Chondrocyte (in vitro differentiated cells): ENCODE results near the gene RTN4RL2. TPM values are rescaled to one million over a fixed set of nuclear protein-coding genes. Genes with fewer than 3 reads are reported as not detected.

Experiments
- DNase-seq: peaks from one replicate; pipeline ENCODE4 v3.0.0; 2021; ENCODE audit warnings: mixed read lengths, low spot score
- H3K27ac Mint-ChIP-seq: one replicate; pipeline ENCODE4 v1.8.0; 2021; ENCODE audit warnings: mild to moderate bottlenecking, moderate library complexity, mixed read lengths; ENCODE audit not compliant: unreplicated experiment
- H3K27me3 Mint-ChIP-seq: 2 replicates; pipeline ENCODE4 v1.8.0; 2021; ENCODE audit warnings: low read depth, mixed read lengths
- H3K36me3 Mint-ChIP-seq: 2 replicates; pipeline ENCODE4 v1.8.0; 2021; ENCODE audit warnings: low read depth, mixed read lengths
- H3K4me1 Mint-ChIP-seq: 2 replicates; pipeline ENCODE4 v1.8.0; 2021; ENCODE audit warnings: low read depth, mild to moderate bottlenecking, mixed read lengths
- H3K4me3 Mint-ChIP-seq: one replicate; pipeline ENCODE4 v1.8.0; 2021; ENCODE audit warnings: mild to moderate bottlenecking, moderate library complexity, mixed read lengths; ENCODE audit not compliant: unreplicated experiment
- H3K9me3 Mint-ChIP-seq: 2 replicates; pipeline ENCODE4 v1.8.0; 2021; ENCODE audit warnings: low read depth, mixed read lengths
- CTCF ChIP-seq: fragments of 200-600 bp; sonication (generic); IDR thresholded peaks from 2 replicates; pipeline ENCODE4 v1.5.0; 2021; ENCODE audit warnings: antibody characterized with exemption, mild to moderate bottlenecking, moderate library complexity
- long read RNA-seq: library from polyadenylated mRNA; stranded (forward); transcript quantifications from one replicate; pipeline ENCODE4 v2.0.0, GENCODE V29; 2021
- total RNA-seq: library from RNA; stranded (reverse); gene quantifications from 3 replicates; pipeline ENCODE4 v1.2.1, GENCODE V29; 2021

RTN4RL2 gene
- total RNA-seq = 0.31 to 0.57 TPM in 2 of 3 replicates, not detected in the other
- long read RNA-seq = 0 reads

GRCh38 chr11:57460022-57460757, at the start of gene RTN4RL2:
RTN4RL2 (plus strand) TSS chr11:57460528; CDS start chr11:57460866, 338 bp downstream.
- Mint-ChIP-seq H3K36me3 (no peaks in the 10 kb centered on the region), H3K27me3 (peaks cover 50% of the 10 kb centered on the region), H3K9me3 (no peaks in the 10 kb centered on the region), H3K4me1 (peaks cover 24% of the 10 kb centered on the region), H3K4me3 (peak within 1 kb of the TSS; percentile 63), H3K27ac (peak within 1 kb of the TSS; percentile 37)
- TF ChIP-seq CTCF = peak; percentile 56
- no peak for DNase-seq

- peaks cover 28% of the 10 kb centered on the region for H3K36me3 Mint-ChIP-seq
Measured at GRCh38 chr11:57413681-57414080, 46.6 kb upstream of the RTN4RL2 start.

GRCh38 chr11:57414612-57415212, 45.6 kb upstream of the RTN4RL2 start:
- no peaks in the 10 kb centered on the region for H3K27me3 Mint-ChIP-seq
- no peaks in the 10 kb centered on the region for H3K9me3 Mint-ChIP-seq
- H3K4me3 Mint-ChIP-seq = no peak overlapping the region
- no peak for TF ChIP-seq CTCF
- no peak overlapping the region for H3K27ac Mint-ChIP-seq
- peaks cover 28% of the 10 kb centered on the region for H3K36me3 Mint-ChIP-seq
- DNase-seq = no peak
- H3K4me1 Mint-ChIP-seq = peaks cover 4% of the 10 kb centered on the region

More at GRCh38 chr11:57413681-57414080, 46.6 kb upstream of the RTN4RL2 start:
- Mint-ChIP-seq H3K9me3 (no peaks in the 10 kb centered on the region), H3K4me3 (no peak overlapping the region), H3K27ac (no peak overlapping the region), H3K27me3 (no peaks in the 10 kb centered on the region), H3K4me1 (peaks cover 4% of the 10 kb centered on the region)
- TF ChIP-seq CTCF = no peak
- no peak for DNase-seq

- DNase-seq = no peak
- no peaks in the 10 kb centered on the region for H3K4me1 Mint-ChIP-seq
- no peaks in the 10 kb centered on the region for H3K9me3 Mint-ChIP-seq
- no peak for TF ChIP-seq CTCF
- no peak overlapping the region for H3K4me3 Mint-ChIP-seq
- H3K27me3 Mint-ChIP-seq = no peaks in the 10 kb centered on the region
- H3K36me3 Mint-ChIP-seq = peaks cover 28% of the 10 kb centered on the region
- H3K27ac Mint-ChIP-seq = no peak overlapping the region
Measured at GRCh38 chr11:57416436-57416835, 43.9 kb upstream of the RTN4RL2 start.

- Mint-ChIP-seq H3K27ac (no peak overlapping the region), H3K4me1 (no peaks in the 10 kb centered on the region), H3K36me3 (peaks cover 28% of the 10 kb centered on the region), H3K27me3 (no peaks in the 10 kb centered on the region), H3K9me3 (no peaks in the 10 kb centered on the region), H3K4me3 (no peak overlapping the region)
- no peak for TF ChIP-seq CTCF
- DNase-seq = no peak
Measured at GRCh38 chr11:57417056-57417455, 43.3 kb upstream of the RTN4RL2 start.
